ENCODE data around the gene CLBA1.

- TF ChIP-seq SP1 (IDR thresholded peaks at IDR 0.05; ENCODE audit: low read depth), result no peak
- no peak for TF ChIP-seq CTCF (IDR thresholded peaks at IDR 0.05 in 2 of 3, conservative IDR thresholded peaks at IDR 0.05 in 1 of 3; ENCODE audit: borderline replicate concordance in 1 of 3, insufficient read depth in 1 of 3, low read depth in 2 of 3, low read length in 2 of 3)
Observed at GRCh38 chr14:104938436-104938835, 47.2 kb upstream of the CLBA1 start.

All from HCT116 (cell line).